Measurements from ENCODE around the gene SLC44A1.
A peak's percentile ranks its signal among the peaks of the same experiment; 100 is the strongest.

SLC44A1 gene

DNA sequence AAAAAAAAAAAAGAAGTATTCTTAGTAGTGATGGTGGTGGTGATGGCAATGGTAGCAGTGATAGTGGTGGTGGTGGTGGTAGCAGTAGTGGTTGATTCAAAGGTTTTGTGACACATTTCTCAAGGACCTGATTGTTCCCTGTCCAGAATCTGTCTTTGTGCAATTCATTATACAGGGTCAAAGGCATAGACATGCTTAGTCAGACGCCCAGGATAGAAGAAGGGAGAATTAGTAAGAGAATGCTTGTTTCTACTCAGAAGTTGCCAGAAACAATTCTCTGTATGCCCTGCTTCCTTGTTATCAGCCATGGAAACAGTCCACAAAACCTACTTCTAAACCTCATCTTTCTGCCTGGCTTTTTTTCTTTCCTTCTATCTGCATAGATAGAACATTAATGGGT, 89.4 kb downstream of the SLC44A1 start:
- no peak for DNase-seq (ENCODE audit: low read depth in 2 of 2)

DNA sequence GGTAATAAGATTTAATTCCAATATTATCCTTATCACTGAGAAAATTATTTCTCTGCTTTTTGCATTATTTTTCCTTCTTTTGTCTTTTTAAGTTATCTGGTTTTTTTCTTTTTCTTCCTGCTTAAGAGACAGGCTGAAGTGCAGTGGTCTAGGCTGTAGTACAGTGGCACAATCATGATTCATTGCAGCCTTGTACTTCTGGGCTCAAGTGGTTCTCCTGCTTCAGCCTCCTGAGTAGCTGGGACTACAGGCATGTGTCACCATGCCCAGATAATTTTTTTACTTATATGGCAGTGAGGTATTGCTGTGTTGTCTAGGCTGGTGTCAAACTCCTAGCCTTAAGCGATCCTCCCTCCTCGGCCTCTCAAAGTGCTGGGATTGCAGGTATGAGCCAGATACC, 93.9 kb downstream of the SLC44A1 start:
- no peak for DNase-seq (ENCODE audit: low read depth in 2 of 2)

GRCh38 chr9:105339849-105340248, 95.4 kb downstream of the SLC44A1 start:
- DNase-seq (ENCODE audit: low read depth in 2 of 2): no peak

DNA sequence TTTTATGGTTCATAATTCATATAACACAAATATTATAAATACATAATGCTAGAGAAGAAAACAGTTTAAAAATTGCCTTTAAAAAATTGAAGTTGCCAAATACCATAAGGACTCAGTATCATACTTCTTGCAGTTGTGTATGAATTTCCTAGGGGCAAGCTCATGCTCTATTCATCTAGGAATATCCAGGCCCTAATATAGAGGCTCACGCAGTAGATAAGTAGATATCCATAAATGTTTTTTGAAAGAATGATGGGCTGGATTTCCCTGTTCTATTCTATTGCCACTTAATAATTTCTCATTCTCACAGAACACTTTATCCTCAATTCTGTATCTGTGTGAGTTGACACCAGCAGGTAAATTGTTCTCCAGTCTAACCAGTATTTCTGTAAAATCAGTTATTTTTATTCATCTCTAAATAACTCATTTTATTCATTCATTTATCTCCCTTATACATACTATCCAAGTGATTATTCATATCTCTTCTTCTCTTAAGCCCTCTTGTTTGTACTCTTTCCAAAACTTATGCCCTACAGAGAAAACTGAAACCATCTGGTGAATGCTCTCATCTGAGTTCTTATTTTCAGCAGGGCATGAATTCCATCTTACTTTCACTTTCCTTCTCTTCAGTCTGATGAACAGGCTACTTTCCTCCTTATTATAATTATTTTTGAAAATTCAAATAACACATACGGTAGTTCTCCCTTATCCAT, 97.1 kb downstream of the SLC44A1 start:
- DNase-seq (ENCODE audit: low read depth in 2 of 2): no peak

DNA sequence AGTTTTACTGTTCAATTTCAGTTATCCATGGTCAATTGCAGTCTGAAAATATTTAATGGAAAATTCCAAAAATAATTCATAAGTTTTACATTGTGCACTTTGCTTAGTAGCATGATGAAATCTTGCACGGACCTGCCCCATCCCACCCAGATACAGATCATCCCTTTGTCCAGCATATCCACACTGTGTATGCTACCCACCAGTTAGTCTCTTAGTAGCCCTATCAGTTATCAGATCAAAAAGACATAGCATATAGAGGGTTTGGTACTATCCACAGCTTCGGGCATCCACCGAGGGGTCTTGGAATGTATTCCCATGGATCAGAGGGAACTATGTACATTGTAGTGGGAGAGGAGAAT, 97.7 kb downstream of the SLC44A1 start:
- no peak for DNase-seq (ENCODE audit: low read depth in 2 of 2)

DNA sequence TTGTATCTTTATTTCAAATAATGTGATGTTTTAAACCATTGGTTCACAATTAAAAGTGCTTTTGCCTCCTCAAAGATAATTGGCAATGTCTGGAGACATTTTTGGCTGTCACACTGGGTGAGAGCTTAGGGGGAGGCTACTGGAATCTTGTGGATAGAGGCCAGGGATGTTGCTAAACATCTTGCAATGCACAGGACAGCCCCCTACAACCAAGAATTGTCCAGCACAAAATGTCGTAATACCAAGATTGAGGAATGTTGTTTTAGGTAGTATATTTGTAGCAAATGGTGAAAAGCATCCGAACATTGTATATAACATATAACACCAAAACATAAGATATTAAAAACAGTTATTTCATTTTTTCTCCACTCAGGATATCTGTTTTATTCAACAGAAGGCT, 99.8 kb downstream of the SLC44A1 start:
- DNase-seq (ENCODE audit: low read depth in 2 of 2): no peak

GRCh38 chr9:105345626-105346025, 101.2 kb downstream of the SLC44A1 start:
- DNase-seq (ENCODE audit: low read depth in 2 of 2): no peak

- no peak for DNase-seq (ENCODE audit: low read depth in 2 of 2)
Observed at GRCh38 chr9:105346273-105346672, 101.8 kb downstream of the SLC44A1 start.

DNA sequence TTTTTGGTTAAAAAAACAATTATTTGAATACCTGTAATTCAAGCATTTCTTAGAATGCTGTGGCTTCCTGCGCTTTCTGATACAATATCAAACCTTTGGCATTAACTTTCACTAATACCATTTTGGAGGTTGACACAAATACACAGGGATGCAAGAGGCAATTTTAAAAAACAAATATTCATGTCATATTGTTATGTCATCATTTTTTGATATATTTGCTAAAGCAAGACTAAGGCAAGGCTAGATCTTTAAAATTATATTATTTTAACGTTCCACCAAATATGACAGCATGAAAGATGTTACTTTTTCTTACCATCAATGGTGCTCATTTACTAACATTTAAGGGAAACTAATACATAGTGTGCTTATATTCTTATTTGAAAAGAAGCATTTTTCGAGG, 110.0 kb downstream of the SLC44A1 start:
- DNase-seq (ENCODE audit: low read depth in 2 of 2): no peak

DNA sequence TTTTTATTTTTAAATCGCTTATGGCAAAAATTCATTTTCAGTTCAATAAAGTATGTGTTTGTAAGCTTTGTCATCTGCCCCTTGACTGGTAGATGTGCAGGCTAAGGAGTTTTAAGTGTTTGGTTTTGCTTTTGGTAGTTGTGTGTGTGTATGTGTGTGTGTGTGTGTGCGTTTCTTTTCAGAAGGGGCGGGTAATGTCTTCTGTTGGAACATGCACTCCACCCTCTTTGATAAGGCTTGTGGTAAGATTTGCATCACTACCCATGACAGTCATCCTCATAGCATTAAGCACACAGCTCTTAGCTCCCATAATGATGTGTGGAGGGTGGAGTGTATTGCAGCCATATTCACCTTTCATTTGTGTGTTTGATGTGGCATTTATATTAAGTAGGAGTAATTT, 111.3 kb downstream of the SLC44A1 start:
- DNase-seq (ENCODE audit: low read depth in 2 of 2): no peak

- no peak for DNase-seq (ENCODE audit: low read depth in 2 of 2)
Observed at GRCh38 chr9:105357937-105358336, 113.5 kb downstream of the SLC44A1 start.

GRCh38 chr9:105359892-105360291, 115.4 kb downstream of the SLC44A1 start:
- DNase-seq (ENCODE audit: low read depth in 2 of 2): peak; percentile 9 to 58

- DNase-seq (ENCODE audit: low read depth in 2 of 2): no peak
Observed at GRCh38 chr9:105360344-105360743, 115.9 kb downstream of the SLC44A1 start.

DNA sequence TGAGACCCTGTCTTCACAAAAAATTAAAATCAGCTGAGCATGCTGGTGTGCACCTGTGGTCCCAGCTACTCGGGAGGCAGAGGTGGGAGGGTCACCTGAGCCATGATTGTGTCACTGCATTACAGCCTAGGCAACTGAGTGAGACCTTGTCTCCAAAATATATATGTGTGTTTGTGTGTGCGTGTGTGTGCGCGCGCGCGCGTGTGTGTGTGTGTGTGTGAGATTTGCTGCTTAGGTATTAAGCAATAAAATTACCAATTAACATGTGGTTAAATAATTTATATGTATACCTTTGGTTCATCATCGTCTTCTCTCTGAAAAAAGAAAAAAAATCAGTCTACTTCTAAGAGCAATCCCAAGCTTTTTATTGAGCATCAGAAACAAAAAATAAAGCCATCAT, 117.4 kb downstream of the SLC44A1 start:
- DNase-seq (ENCODE audit: low read depth in 2 of 2): no peak

- DNase-seq (ENCODE audit: low read depth in 2 of 2): no peak
Observed at GRCh38 chr9:105362470-105362869, 118.0 kb downstream of the SLC44A1 start.

DNA sequence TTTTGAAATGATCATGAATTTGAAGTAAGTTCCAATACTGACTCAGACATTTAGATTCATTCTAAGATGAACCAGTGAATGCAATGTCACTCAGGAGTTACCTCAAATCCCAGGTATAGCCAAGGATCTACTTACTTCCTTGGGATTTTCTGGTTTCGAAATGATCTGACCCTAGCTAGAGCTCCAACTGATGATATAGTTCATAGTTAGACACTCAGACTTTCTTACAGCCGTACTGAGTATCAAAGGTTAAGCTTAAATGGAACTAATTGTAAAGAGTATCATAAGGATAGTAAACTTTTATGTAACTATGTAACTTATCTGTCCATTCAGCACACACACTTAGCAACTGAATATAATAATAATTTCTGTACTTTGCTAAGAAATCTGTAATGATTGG, 119.4 kb downstream of the SLC44A1 start:
- DNase-seq (ENCODE audit: low read depth in 2 of 2): no peak

GRCh38 chr9:105369911-105370310, 125.5 kb downstream of the SLC44A1 start:
- DNase-seq (ENCODE audit: low read depth in 2 of 2): no peak

GRCh38 chr9:105373723-105374122, 129.3 kb downstream of the SLC44A1 start:
- no peak for DNase-seq (ENCODE audit: low read depth in 2 of 2)

DNA sequence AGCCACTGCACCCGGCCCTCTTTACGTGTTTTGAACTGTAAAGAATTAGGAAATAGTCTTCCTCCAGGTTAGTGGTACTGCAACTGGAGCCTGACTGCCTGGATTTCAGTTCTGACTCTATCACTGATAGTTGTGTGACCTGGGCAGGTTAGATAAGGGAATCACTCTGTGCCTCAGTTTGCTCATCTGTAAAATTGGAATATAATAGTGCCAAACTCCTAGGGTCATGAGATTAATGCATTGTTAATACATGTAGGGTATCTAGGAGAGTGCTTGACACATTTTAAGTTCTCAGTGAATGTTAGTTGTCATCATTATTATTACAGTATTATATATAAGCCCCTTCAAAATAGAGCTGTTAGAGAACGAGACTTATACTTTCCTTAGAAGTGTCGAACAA, 130.9 kb downstream of the SLC44A1 start:
- DNase-seq (ENCODE audit: low read depth in 2 of 2): no peak

DNA sequence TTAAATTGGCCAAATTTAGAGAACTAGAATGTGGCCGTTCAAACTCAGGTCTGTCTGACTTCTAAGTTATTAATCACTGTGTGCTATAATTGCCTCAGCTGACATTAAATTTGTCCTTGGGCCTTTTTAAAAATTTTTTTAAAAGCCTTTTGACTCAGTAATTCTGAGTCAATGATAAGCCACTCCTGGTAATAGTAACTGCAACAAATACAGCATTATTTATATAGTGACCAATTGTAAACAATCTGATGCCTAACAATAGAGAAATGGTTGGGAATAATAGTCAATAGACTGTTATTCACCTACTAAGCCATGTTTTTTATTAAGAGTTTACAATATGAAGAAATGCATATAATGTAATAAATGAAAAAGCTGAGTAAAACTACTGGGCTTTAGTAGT, 132.4 kb downstream of the SLC44A1 start:
- DNase-seq (ENCODE audit: low read depth in 2 of 2): no peak

DNA sequence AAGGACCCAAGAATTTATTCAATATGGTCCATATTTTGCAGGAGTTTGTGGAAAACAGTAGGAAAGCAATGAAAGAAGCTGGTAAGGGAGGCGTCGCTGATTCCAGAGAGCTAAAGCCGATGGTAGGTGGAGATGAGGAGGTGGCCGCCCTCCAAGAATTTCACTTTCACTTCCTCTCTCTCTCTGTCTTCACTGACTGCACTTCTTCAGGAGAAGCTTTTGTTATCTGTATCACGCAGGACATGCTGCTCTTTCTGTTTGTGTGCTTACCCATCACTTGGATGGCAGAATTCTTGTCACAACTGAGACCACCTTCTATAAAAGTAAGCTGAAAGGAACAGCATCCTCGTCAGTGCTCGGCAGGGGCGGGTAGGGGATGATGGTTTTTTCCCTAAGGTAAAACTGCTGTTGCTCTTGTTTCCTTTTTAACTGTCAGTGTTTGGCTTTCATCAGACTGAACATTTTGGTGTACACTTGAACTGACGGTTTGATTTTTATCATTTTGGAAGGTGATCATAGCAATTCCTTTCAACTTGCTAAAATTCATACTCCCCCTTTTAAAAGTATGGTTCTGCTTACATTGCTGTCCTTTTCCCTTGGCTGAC, 141.0 kb downstream of the SLC44A1 start:
- DNase-seq (ENCODE audit: low read depth in 2 of 2): no peak

- no peak for DNase-seq (ENCODE audit: low read depth in 2 of 2)
Observed at GRCh38 chr9:105389796-105390195, 145.3 kb downstream of the SLC44A1 start.

GRCh38 chr9:105390871-105391270, 146.4 kb downstream of the SLC44A1 start:
- no peak for DNase-seq (ENCODE audit: low read depth in 2 of 2)

DNA sequence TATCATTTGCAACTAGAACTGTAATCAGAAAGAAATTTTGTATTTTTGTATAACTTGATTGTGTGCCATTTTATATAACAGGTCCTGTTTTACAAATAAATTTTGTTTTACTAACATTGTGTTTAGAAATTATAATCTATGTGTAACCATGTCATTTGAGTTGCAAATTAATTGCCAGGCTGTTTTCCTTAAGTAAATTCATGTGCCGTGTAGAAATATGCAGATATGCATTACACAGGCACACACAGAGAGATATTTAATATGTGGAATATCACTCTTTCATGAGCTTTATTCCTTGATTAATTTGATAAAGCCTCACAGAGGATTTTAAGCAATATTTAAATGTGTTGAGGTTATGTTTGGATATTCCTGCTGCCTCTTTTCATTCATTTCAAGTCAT, 146.8 kb downstream of the SLC44A1 start:
- no peak for DNase-seq (ENCODE audit: low read depth in 2 of 2)
